Liver (tissue), 3 donors: ENCODE results near the gene CBX5.

Experiments used
- ATF3 ChIP-seq: IDR thresholded peaks from 2 replicates; pipeline ENCODE4 v1.6.1; 2016; ENCODE audit warnings: antibody characterized with exemption
- CTCF ChIP-seq: fragments of 150-350 bp; IDR thresholded peaks from 2 replicates; pipeline ENCODE4 v1.5.1; 2017; ENCODE audit warnings: improper control_type of control experiment, low read depth, low read length; ENCODE audit not compliant: missing input control
- EGR1 ChIP-seq, 2 donors: IDR thresholded peaks; 2 replicates each; pipeline ENCODE4 v1.6.1; 2016 to 2018; ENCODE audit warnings: antibody characterized with exemption in 2 of 2, low read depth in 2 of 2
- GABPA ChIP-seq, 2 donors: IDR thresholded peaks in 1 of 2; conservative IDR thresholded peaks in 1 of 2; 2 replicates each; pipeline ENCODE4 v1.6.1; 2016; ENCODE audit warnings: antibody characterized with exemption in 2 of 2, mild to moderate bottlenecking in 1 of 2, moderate library complexity in 1 of 2
- JUND ChIP-seq, 2 donors: IDR thresholded peaks; 2 replicates each; pipeline ENCODE4 v1.6.1; 2016; ENCODE audit warnings: antibody characterized with exemption in 2 of 2
- MAX ChIP-seq: IDR thresholded peaks from 2 replicates; pipeline ENCODE4 v1.6.1; 2016; ENCODE audit warnings: antibody characterized with exemption
- REST ChIP-seq: IDR thresholded peaks from 2 replicates; pipeline ENCODE4 v1.6.1; 2016; ENCODE audit warnings: antibody characterized with exemption, mild to moderate bottlenecking
- RXRA ChIP-seq, 2 donors: IDR thresholded peaks; 2 replicates each; pipeline ENCODE4 v1.6.1; 2017 to 2018; ENCODE audit warnings: antibody characterized with exemption in 2 of 2, mild to moderate bottlenecking in 1 of 2
- SP1 ChIP-seq: IDR thresholded peaks from 2 replicates; pipeline ENCODE4 v1.6.1; 2018; ENCODE audit warnings: antibody characterized with exemption, mild to moderate bottlenecking
- TAF1 ChIP-seq: conservative IDR thresholded peaks from 2 replicates; pipeline ENCODE4 v1.6.1; 2016; ENCODE audit warnings: antibody characterized with exemption, mild to moderate bottlenecking
- YY1 ChIP-seq: IDR thresholded peaks from 2 replicates; pipeline ENCODE4 v1.6.1; 2016; ENCODE audit warnings: antibody characterized with exemption, mild to moderate bottlenecking
- ZBTB33 ChIP-seq: IDR thresholded peaks from 2 replicates; pipeline ENCODE4 v1.6.1; 2016; ENCODE audit warnings: antibody characterized with exemption
- donor health status: healthy.
- donor health status: healthy.

- no peak for TF ChIP-seq CTCF
- TF ChIP-seq REST: no peak
- no peak for TF ChIP-seq YY1
- no peak for TF ChIP-seq RXRA (IDR thresholded peaks at IDR 0.05)
- no peak for TF ChIP-seq EGR1 (IDR thresholded peaks at IDR 0.05; ENCODE audit: low read depth in 2 of 2)
- no peak for TF ChIP-seq SP1
- TF ChIP-seq TAF1: no peak
- no peak for TF ChIP-seq MAX
- no peak for TF ChIP-seq ZBTB33
- TF ChIP-seq ATF3: no peak
- TF ChIP-seq GABPA (IDR thresholded peaks at IDR 0.05 in 1 of 2, conservative IDR thresholded peaks at IDR 0.05 in 1 of 2): no peak
- no peak for TF ChIP-seq JUND (IDR thresholded peaks at IDR 0.05)
Measured at GRCh38 chr12:54246011-54246641, 33.8 kb downstream of the CBX5 start.
